GM19463 (cell line): ENCODE results near the gene AZGP1.
"Not testable (repeated sequence)": the region's sequence is repeated elsewhere in the genome, so short reads cannot be mapped to it uniquely, and the experiment has no call there.

ENCODE experiments used
- ATAC-seq: cut with Tn5 transposase; IDR thresholded peaks from one replicate; pipeline ENCODE4 v1.9.1; 2021; ENCODE audit warnings: mild to moderate bottlenecking, moderate library complexity; ENCODE audit not compliant: unreplicated experiment

Gene AZGP1

GRCh38 chr7:99975782-99976521 lies at the start of gene AZGP1:
AZGP1 (minus strand) TSS chr7:99976031; CDS start chr7:99976020, 11 bp downstream.
- no peak for ATAC-seq

GRCh38 chr7:100024020-100024619 lies 48.3 kb upstream of the AZGP1 start:
- no peak for ATAC-seq

- ATAC-seq, result no peak
Measured at GRCh38 chr7:100023526-100023925, 47.7 kb upstream of the AZGP1 start.

- no peak for ATAC-seq
Measured at GRCh38 chr7:100022621-100023020, 46.8 kb upstream of the AZGP1 start.

- no peak for ATAC-seq
Measured at GRCh38 chr7:100021297-100021696, 45.5 kb upstream of the AZGP1 start.

- ATAC-seq, result no peak
Measured at GRCh38 chr7:100019908-100020307, 44.1 kb upstream of the AZGP1 start.

GRCh38 chr7:100017875-100018274 lies 42.0 kb upstream of the AZGP1 start:
- no peak for ATAC-seq

GRCh38 chr7:100017300-100017699 lies 41.5 kb upstream of the AZGP1 start:
- no peak for ATAC-seq

GRCh38 chr7:100016215-100016901 lies 40.5 kb upstream of the AZGP1 start:
- ATAC-seq, result no peak

GRCh38 chr7:100015232-100016214 lies 39.7 kb upstream of the AZGP1 start, which contains the start of gene ZKSCAN1:
ZKSCAN1 (plus strand) TSS chr7:100015596; CDS start chr7:100023507, 7,911 bp downstream.
- ATAC-seq, result peak; percentile 99

GRCh38 chr7:100013328-100013676 lies 37.5 kb upstream of the AZGP1 start:
- no peak for ATAC-seq

- not testable (repeated sequence) for ATAC-seq
Measured at GRCh38 chr7:100012385-100013327, 36.8 kb upstream of the AZGP1 start.

GRCh38 chr7:100011516-100011915 lies 35.7 kb upstream of the AZGP1 start:
- ATAC-seq, result no peak

GRCh38 chr7:100010901-100011300 lies 35.1 kb upstream of the AZGP1 start:
- ATAC-seq, result no peak

GRCh38 chr7:100009952-100010351 lies 34.1 kb upstream of the AZGP1 start:
- ATAC-seq, result not testable (repeated sequence)

GRCh38 chr7:100008525-100008924 lies 32.7 kb upstream of the AZGP1 start:
- no peak for ATAC-seq

- ATAC-seq, result no peak
Measured at GRCh38 chr7:100007887-100008286, 32.1 kb upstream of the AZGP1 start.

GRCh38 chr7:100003711-100004661 lies 28.2 kb upstream of the AZGP1 start:
- no peak for ATAC-seq

GRCh38 chr7:100000239-100000638 lies 24.4 kb upstream of the AZGP1 start:
- ATAC-seq, result no peak
